ENCODE data around the gene RNPS1. TPM values are rescaled to one million over a fixed set of nuclear protein-coding genes. Genes with fewer than 3 reads are reported as not detected.

The RNPS1 gene
- total and polyA plus RNA-seq, 9 of the 15 experiments (the other 6 are each of a cell fraction or from before 2014, with no cell fraction given) = 44.9 to 338 (median 202) TPM

DNA sequence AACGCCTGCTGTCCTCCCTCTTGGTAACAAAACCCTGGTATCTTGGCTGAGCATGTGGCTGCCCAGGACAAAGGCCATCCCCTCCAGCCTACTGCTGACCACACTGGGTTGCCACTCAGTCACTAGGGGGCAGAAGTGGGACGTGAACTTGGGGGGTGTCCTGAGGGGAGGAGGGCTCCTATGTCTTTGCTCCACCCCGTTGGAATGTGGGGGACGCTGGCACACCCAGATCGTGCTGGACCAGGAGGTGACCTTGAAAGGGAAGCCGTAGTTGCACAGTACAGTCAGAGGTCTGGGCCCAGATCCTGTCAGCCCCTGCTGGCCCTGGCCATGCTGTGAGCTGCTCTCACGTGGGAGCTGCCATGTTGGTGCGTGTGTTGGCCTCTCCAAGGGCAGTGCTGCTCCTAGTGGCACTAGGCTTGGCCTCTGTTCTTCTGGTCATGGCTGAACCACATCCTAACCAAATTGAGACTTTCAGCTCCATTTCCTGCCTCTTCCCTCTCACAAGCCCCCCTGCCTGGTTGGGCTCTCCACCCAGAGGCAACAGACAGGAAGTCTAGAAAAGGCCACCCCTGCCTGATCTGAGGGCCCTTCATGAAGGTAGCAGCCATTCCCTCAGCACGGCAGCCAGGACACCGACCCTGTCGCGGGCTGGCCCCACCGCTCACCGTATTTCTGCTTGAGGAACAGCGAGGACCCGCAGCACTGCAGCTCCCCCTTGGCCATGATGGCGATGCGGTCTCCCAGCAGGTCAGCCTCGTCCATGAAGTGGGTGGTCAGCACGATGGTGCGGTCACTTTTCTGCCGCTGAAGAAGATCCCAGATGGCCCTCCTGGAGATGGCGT, 29.0 kb upstream of the RNPS1 start (continued):
- TF ChIP-seq SRSF1 (IDR thresholded peaks at IDR 0.05; ENCODE audit: low read depth, low read length) = no peak
- no peak for TF ChIP-seq MIER1 (IDR thresholded peaks at IDR 0.05; ENCODE audit: low read depth)
- TF ChIP-seq ZNF699 (CRISPR knock-in tag; IDR thresholded peaks at IDR 0.05; ENCODE audit: insufficient replicate concordance) = no peak
- no peak for TF ChIP-seq GMEB1 (CRISPR knock-in tag; IDR thresholded peaks at IDR 0.05)
- peak; percentile 69 for TF ChIP-seq SMC3 (conservative IDR thresholded peaks at IDR 0.05; ENCODE audit: insufficient read depth, low read depth, low read length)
- TF ChIP-seq ZNF592 (IDR thresholded peaks at IDR 0.05) = peak; percentile 63
- peak; percentile 66; the same call in 1 of the 2 replicates for TF ChIP-seq EP400 (IDR thresholded peaks at IDR 0.05)
- 0 out of 2 replicates have a peak, but pooled peaks have one; percentile 9 for TF ChIP-seq TCF3 (CRISPR knock-in tag; IDR thresholded peaks at IDR 0.05)
- TF ChIP-seq NFIC (IDR thresholded peaks at IDR 0.05) = no peak
- TF ChIP-seq TAL1 (IDR thresholded peaks at IDR 0.05) = no peak
- peak; percentile 45; the same call in 1 of the 2 replicates for TF ChIP-seq CREM (IDR thresholded peaks at IDR 0.05; ENCODE audit: low read depth)
- no peak for TF ChIP-seq OTX1 (CRISPR knock-in tag; IDR thresholded peaks at IDR 0.05)
- no peak for TF ChIP-seq RNF219 (CRISPR knock-in tag; IDR thresholded peaks at IDR 0.05)
- no peak for TF ChIP-seq NR2F6 (CRISPR knock-in tag; IDR thresholded peaks at IDR 0.05)
- no peak for TF ChIP-seq CBFB (CRISPR knock-in tag; IDR thresholded peaks at IDR 0.05)
- no peak for TF ChIP-seq CEBPB (tag; IDR thresholded peaks at IDR 0.05)
- no peak for TF ChIP-seq ZNF511 (CRISPR knock-in tag; IDR thresholded peaks at IDR 0.05)
- TF ChIP-seq MAZ (CRISPR knock-in tag; conservative IDR thresholded peaks at IDR 0.05 in 1 of 2, IDR thresholded peaks at IDR 0.05 in 1 of 2) = peak in 1 of 2 experiments; percentile 72; a peak in 1 of 4 replicates
- TF ChIP-seq ZNF77 (CRISPR knock-in tag; IDR thresholded peaks at IDR 0.05) = no peak
- no peak for TF ChIP-seq MCM7 (IDR thresholded peaks at IDR 0.05)
- no peak for TF ChIP-seq ZNF354B (CRISPR knock-in tag; IDR thresholded peaks at IDR 0.05)

All from K562 (cell line).